KMS-11 (cell line): ENCODE results near the gene KIF26B.

Source experiments
- H2AFZ ChIP-seq: fragments of 200-600 bp; sonication (generic); 2 replicates; pipeline ENCODE4 v1.6.1; 2016; ENCODE audit warnings: antibody characterized with exemption, mixed run types, low read depth
- H3K27ac ChIP-seq: fragments of 200-600 bp; sonication (generic); 2 replicates; pipeline ENCODE4 v1.6.1; 2016; ENCODE audit warnings: mild to moderate bottlenecking, mixed run types
- H3K27me3 ChIP-seq: fragments of 200-600 bp; sonication (generic); 2 replicates; pipeline ENCODE4 v1.6.1; 2017; ENCODE audit warnings: mild to moderate bottlenecking, low read depth, mixed run types, moderate library complexity; ENCODE audit not compliant: insufficient read depth
- H3K36me3 ChIP-seq: fragments of 200-600 bp; sonication (generic); 2 replicates; pipeline ENCODE4 v1.6.1; 2017; ENCODE audit warnings: mild to moderate bottlenecking, mixed run types; ENCODE audit not compliant: insufficient read depth
- H3K4me1 ChIP-seq: fragments of 200-600 bp; sonication (generic); 2 replicates; pipeline ENCODE4 v1.6.1; 2016; ENCODE audit warnings: mild to moderate bottlenecking, low read depth, mixed run types; ENCODE audit not compliant: poor library complexity, severe bottlenecking
- H3K4me2 ChIP-seq: fragments of 200-600 bp; sonication (generic); 2 replicates; pipeline ENCODE4 v1.7.0; 2016; ENCODE audit warnings: mild to moderate bottlenecking, mixed run types
- H3K4me3 ChIP-seq: fragments of 200-600 bp; sonication (generic); IDR thresholded peaks from 2 replicates; pipeline ENCODE4 v1.6.1; 2017; ENCODE audit warnings: low read depth, low read length, mixed read lengths; ENCODE audit not compliant: insufficient read depth
- H3K79me2 ChIP-seq: fragments of 200-600 bp; sonication (generic); 2 replicates; pipeline ENCODE4 v1.6.1; 2016; ENCODE audit warnings: low read depth, mixed run types; ENCODE audit not compliant: insufficient read depth
- H3K9ac ChIP-seq: fragments of 200-600 bp; sonication (generic); 2 replicates; pipeline ENCODE4 v1.6.1; 2016; ENCODE audit warnings: mild to moderate bottlenecking, mixed run types
- H4K20me1 ChIP-seq: fragments of 200-600 bp; sonication (generic); 2 replicates; pipeline ENCODE4 v1.6.1; 2016; ENCODE audit warnings: mild to moderate bottlenecking, mixed run types; ENCODE audit not compliant: insufficient read depth
- CTCF ChIP-seq: fragments of 200-600 bp; sonication (generic); conservative IDR thresholded peaks from 2 replicates; pipeline ENCODE4 v1.6.1; 2017; ENCODE audit warnings: low read depth, mild to moderate bottlenecking, antibody characterized with exemption, low read length, moderate library complexity, mixed read lengths

The KIF26B gene

GRCh38 chr1:245197121-245197520, 42.3 kb downstream of the KIF26B start:
- Histone ChIP-seq H4K20me1 (no peaks in the 10 kb centered on the region), H3K36me3 (no peaks in the 10 kb centered on the region), H3K4me2 (no peak overlapping the region), H3K27ac (no peak overlapping the region), H3K9ac (no peak overlapping the region), H3K4me1 (no peaks in the 10 kb centered on the region), H3K4me3 (no peak overlapping the region), H3K79me2 (no peaks in the 10 kb centered on the region), H3K27me3 (no peaks in the 10 kb centered on the region), H2AFZ (no peak overlapping the region)
- TF ChIP-seq CTCF, result no peak

- Histone ChIP-seq H3K4me1 (no peaks in the 10 kb centered on the region), H3K79me2 (no peaks in the 10 kb centered on the region), H3K27me3 (no peaks in the 10 kb centered on the region), H3K4me3 (no peak overlapping the region), H4K20me1 (no peaks in the 10 kb centered on the region), H3K36me3 (no peaks in the 10 kb centered on the region), H3K9ac (no peak overlapping the region), H3K27ac (no peak overlapping the region), H2AFZ (no peak overlapping the region), H3K4me2 (no peak overlapping the region)
- no peak for TF ChIP-seq CTCF
Observed at GRCh38 chr1:245197911-245198379, 43.2 kb downstream of the KIF26B start.

- TF ChIP-seq CTCF, result no peak
- no peaks in the 10 kb centered on the region for H3K27me3 ChIP-seq
- H3K4me2 ChIP-seq, result no peak overlapping the region
- no peak overlapping the region for H3K27ac ChIP-seq
- H3K4me1 ChIP-seq, result no peaks in the 10 kb centered on the region
- H4K20me1 ChIP-seq, result no peaks in the 10 kb centered on the region
- no peaks in the 10 kb centered on the region for H3K79me2 ChIP-seq
- no peaks in the 10 kb centered on the region for H3K36me3 ChIP-seq
- H3K4me3 ChIP-seq, result no peak overlapping the region
- no peak overlapping the region for H2AFZ ChIP-seq
- no peak overlapping the region for H3K9ac ChIP-seq
Observed at GRCh38 chr1:245198748-245199516, 44.1 kb downstream of the KIF26B start.

- no peaks in the 10 kb centered on the region for H3K36me3 ChIP-seq
- no peak overlapping the region for H3K4me2 ChIP-seq
- no peak for TF ChIP-seq CTCF
- H3K4me3 ChIP-seq, result no peak overlapping the region
- H3K4me1 ChIP-seq, result no peaks in the 10 kb centered on the region
- no peak overlapping the region for H2AFZ ChIP-seq
- no peaks in the 10 kb centered on the region for H3K79me2 ChIP-seq
- no peak overlapping the region for H3K27ac ChIP-seq
- no peak overlapping the region for H3K9ac ChIP-seq
- H3K27me3 ChIP-seq, result no peaks in the 10 kb centered on the region
- no peaks in the 10 kb centered on the region for H4K20me1 ChIP-seq
Observed at GRCh38 chr1:245200146-245200545, 45.4 kb downstream of the KIF26B start.
